Kidney tubule cell (primary cell): ENCODE results near the gene NDUFAF2.
"Not testable (repeated sequence)": the region's sequence is repeated elsewhere in the genome, so short reads cannot be mapped to it uniquely, and the experiment has no call there.

Experiments used
- DNase-seq: peaks from one replicate; pipeline ENCODE4 v3.0.0-alpha.2; 2018; ENCODE audit warnings: low spot score

Gene NDUFAF2

DNA sequence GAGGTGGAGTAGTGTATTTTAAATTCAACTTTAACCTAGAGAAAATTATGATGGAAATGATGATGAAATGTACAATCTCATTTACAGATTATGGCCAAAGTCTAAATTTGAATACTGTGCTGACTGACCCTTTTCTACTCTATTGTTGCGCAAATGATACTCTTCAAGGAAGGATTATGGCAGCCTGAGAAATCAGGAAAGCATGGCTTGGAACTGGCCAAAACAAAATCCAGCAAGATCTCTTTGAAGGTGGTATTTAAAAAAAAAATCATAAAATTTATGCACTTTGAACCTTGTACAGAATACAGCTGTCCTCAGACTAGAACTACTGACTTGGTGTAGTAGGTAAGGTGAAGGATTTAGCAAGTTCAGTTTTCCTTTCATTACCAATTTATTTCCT is 105.3 kb downstream of the NDUFAF2 start:
- no peak for DNase-seq

DNA sequence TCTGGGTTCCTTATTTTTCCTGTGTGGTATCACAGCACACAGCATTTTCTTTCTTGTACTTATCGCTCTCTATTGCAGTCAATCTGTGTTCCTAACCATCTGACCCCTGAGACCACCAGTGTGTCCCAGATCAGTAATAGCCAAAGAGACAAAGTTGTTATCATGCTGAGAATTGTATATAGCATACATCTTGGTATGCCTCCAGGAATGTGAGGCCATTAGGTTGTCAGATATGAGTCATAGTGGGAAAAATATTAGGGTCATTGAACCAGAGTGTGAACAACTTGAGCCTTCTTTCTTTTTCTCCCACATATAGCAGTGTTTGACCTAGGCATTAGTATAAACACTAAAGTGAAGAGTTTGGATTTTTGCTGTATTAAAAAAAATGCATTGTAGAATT is 106.3 kb downstream of the NDUFAF2 start:
- peak; percentile 72 for DNase-seq

DNA sequence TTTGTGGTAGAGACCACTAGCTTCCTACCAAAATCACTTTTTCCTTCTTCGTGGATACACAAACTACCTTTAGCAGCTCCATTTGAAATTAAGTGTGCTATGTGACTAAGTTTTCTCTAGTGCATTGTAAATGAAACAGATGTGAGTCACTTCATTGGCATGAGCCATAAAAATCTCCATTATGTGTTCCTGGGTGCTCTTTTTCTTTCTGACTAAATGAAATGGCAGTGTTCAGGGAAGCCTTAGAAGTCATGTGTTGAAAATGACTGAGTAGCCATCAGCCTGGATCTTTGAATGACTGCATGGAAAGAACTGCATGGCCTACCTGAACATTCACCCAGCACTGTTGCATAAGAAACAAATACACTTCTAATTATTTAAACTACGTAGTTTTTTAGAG is 107.9 kb downstream of the NDUFAF2 start:
- peak; percentile 96 for DNase-seq

DNA sequence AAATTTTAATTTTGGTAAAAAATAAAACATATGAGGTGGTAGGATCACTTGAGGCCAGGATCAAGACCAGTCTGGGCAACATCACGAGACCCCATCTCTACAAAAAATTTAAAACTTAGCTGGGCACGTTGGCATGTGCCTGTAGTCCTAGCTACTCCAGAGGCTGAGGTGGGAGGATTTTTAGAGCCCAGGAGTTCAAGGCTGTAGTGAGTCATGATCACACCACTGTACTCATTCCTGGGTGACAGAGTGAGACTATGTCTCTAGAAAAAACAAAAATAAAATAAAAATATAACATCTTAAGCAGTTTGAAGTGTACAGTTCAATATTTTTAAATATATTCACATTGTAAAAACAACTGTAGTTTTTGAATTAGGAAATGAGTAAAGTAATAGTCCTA is 108.9 kb downstream of the NDUFAF2 start:
- DNase-seq, result peak; percentile 66

DNA sequence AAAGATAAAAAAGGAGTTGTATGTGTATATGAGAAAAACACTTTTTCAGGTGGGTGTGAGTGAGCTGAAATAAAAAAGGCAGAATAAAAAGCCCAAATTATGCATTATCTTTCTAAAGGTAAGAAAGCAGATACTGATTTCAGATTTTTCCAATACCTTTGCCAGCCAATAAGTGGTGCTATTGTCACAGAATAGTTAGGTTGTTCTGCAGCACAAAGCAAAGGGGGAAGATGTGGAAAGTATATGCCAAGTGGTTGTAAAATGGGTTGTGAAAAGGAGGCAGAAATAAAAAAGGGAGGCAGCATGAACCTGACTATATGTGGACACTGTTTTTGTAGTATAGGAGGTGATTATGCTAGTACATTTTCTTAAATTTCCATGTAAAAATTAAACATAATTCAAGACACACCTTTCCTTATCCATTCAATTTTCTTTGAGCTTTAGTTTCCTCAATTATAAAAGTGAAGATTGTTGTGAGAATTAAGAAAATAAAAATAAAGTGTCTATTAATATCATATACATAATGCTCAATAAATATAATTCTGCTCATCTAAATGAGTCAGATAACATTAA is 110.5 kb downstream of the NDUFAF2 start:
- peak; percentile 70 for DNase-seq

DNA sequence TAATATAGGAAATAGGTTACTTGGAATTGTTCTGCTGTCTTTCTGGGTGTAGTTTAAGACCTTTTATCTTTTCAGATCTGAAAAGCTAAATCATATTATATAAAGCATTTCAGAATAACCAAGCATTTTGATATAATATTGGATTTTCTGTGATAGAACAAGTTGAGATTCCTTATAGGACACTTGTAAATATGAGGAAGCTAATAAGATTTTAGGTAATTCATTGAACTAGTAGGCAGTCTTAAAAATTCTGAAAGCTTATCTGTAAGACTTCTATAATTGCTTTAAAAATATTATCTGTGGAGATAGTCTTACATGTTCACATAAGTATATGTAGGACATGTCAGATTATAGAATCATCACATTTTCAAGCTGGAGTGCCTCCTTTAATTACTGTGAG is 114.5 kb downstream of the NDUFAF2 start:
- no peak for DNase-seq

DNA sequence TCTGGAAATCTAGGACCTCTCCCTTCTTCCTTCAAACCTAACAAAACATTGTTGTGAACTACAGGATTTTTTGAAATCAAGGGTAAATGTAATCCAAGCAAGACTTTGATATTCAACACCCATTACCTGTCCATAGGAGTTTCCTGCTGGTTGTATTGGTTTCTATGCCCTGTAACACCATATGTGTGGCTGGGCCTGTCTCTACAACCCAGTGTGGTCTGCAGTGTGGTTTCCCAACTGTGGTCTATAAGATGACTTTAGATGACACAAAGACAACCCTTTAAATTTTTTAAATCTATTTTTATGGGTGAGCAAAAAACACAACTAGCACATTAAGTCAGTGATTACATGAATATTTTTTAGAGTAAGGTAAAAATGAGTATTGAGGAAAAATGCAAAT is 124.1 kb downstream of the NDUFAF2 start:
- DNase-seq, result no peak

DNA sequence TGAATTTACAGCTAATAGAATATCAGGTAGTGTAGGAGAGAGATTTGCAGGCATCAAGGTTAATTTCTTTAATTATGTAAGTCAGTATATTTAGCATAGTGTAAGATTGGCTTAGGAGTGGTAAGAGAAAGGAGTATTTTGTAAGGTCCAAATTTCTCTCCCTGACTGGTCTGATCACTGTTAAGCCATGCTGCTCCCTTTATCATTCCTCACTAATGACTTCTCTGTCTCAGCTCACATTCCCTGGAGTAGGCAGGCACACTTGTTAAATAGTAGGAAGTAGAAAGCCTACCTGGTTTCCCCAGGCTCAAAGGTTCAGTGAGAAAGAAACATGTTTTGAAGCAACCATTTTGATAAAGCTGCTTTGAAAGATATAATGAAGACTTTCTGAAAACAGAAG is 126.5 kb downstream of the NDUFAF2 start:
- peak; percentile 45 for DNase-seq

DNA sequence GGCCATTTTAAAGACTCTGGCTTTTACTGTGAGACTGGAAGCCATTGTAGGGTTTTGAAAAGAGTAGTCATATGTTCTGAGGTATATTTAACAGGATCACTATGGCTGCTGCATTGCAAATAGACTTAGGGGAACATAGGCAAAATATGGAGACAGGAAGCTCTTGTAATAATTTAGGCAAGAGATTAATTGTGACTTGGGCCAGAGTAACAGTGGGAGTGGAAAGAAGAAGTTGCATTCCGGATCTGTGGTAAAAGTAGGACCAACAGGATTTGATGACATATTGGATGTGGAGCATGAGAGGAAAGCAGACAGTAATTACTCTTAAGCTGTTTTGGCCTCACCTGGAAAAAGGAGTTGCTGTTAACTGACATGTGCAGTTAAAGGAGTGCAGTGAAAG is 131.6 kb downstream of the NDUFAF2 start:
- DNase-seq, result no peak

DNA sequence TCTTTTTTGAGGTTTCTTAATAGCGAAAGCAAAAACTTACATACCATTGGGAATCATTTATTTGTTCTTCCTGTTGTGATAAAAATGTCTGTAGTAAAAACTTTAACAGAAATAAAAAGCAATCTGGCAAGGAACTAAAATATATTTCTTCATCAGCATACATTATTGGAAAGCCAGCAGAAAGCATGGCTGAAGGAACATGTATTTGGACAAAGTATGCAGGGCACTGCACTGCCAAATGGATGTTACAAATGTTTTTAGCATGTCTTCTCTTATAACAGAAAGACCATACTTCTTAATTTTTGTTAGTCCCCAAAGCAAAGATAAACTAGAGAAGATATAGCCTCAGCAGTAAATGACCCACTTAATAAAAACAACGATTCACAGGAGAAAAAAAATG is 136.7 kb downstream of the NDUFAF2 start:
- no peak for DNase-seq

DNA sequence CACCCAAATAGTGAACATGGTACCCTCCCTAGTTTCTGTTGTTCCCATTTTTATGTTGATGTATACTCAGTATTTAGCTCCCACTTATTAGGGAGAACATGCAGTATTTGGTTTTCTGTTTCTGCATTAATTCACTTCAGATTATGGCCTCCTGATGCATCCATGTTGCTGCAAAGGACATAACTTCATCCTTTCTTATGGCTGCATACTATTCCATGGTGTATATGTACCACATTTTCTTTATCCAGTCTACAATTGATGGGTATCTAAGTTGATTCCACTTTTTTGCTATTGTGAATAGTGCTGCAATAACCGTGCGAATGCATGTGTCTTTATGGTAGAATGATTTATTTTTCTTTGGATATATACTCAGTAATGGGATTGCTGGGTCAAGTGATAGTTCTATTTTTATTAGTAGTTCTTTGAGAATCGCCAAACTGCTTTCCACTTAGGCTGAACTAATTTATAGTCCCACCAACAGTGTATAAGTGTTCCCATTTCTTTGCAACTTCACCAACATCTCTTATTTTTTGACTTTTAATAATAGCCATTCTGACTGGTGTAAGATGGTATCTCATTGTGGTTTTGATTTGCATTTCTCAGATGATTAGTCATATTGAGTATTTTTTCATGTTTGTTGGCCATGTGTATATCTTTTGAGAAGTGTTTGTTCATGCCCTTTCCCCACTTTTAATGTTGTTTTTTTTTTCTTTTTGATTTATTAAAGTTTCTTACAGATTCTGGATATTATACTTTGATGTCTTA is 137.7 kb downstream of the NDUFAF2 start:
- DNase-seq, result no peak

DNA sequence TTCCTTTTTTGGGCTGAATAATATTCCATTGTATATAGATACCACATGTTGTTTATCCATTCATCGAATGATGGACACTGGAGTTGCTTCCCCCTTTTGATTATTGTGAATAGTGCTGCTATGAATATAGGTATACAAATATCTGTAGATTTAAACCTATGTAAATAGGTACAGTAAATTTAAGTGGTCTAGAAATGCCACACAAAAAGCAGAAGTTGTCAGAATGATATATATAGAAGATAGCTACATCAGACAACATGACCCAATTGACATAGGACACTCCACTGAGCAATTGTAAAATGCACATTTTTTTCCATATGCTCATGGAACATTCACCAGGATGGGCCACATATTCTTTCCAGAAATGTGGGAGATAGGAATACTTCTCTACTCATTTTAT is 139.7 kb downstream of the NDUFAF2 start:
- DNase-seq, result no peak

DNA sequence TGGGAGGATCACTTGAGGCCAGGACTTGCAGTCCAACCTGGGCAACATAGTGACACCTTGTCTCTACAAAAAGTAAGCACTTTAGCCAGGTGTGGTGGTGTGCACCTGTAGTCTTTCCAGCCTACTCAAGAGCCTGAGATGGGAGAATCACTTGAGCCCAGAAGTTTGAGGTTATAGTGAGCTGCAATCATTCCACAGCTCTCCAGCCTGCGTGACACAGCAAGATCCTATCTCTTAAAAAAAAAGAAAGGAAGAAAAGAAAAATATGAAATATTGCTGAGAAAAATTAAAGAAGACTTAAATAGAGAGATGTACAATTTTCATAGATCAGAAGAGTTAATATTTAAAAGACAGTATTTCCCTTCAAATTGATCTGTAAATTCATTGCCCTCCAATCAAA is 140.9 kb downstream of the NDUFAF2 start:
- DNase-seq, result no peak

DNA sequence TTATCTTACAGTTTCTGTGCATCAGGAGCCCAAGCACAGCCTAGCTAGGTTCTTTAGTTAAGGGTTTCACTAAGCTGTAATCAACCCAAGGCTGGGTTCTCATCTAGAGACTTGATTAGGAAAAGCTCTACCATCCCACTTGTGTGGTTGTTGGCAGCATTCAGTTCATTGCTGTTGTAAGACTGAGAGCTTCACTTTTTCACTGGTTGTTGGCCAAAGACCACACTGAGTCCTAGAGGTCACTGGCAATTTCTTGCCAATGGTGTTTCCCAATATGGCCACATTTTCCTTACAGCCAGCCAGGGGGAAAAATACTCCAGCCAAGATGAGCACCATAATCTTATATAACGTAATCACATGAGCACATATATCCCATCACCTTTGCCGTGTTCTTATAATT is 142.9 kb downstream of the NDUFAF2 start:
- no peak for DNase-seq

DNA sequence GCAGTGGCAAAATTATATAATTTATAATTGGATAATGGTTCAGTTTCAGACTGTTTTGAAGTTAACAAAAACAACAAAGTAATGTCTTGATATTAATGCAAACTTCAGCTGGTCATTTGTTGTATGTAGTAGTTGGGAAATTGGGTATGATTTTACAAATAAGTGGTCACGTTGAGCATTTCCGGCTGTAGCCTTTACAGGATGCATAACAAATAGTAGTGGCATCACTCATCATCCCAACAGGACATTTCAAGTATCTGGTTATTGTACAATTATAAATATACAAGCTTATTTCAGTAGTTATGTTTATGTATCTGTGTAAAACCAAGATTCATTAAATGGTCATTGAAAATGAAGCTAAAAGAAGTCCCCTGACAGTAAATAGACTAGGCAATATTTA is 144.3 kb downstream of the NDUFAF2 start:
- DNase-seq, result no peak

DNA sequence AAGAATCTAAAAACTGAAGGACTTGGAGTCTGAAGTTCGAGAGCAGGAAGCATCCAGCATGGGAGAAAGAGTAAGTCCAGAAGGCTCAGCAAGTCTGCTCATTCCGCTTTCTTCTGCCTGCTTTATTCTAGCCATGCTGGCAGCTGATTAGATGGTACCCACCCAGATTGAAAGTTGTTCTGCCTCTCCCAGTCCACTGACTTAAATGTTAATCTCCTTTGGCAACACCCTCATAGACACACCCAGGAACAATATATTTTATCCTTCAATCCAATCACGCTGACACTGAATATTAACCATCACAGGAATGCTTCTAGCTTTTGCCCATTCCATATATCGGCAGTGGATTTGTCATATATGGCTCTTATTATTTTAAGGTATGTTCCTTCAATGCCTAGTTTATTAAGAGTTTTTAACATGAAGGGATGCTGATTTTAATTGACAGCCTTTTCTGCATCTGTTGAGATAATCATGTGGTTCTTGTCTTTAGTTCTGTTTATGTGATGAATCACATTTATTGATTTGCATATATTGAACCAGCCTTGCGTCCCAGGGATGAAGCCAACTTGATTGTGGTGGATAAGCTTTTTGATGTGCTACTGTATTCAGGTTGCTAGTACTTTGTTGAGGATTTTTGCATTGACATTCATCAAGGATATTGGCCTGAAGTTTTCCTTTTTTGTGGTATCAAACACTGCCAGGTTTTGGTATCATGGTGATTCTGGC is 148.2 kb downstream of the NDUFAF2 start:
- DNase-seq, result not testable (repeated sequence)

DNA sequence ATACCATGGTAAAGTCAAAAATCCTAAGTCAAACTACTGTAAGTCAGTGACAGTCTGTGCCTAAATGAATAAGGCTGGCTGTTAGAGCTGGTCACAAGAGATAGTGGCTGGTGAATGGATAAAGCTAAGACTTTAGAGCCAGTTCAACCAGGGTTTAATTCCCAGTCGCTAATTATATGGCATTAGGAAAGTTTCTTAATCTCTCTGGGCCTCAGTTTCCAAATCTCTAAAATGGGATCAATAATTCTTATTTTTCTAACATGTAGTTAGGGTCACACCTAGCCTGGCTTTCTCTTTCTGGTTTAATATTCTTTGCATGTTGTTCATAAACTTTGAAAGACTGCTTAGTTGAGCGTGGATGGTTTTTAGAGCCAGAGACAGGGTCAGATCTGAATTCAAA is 152.5 kb downstream of the NDUFAF2 start:
- no peak for DNase-seq

DNA sequence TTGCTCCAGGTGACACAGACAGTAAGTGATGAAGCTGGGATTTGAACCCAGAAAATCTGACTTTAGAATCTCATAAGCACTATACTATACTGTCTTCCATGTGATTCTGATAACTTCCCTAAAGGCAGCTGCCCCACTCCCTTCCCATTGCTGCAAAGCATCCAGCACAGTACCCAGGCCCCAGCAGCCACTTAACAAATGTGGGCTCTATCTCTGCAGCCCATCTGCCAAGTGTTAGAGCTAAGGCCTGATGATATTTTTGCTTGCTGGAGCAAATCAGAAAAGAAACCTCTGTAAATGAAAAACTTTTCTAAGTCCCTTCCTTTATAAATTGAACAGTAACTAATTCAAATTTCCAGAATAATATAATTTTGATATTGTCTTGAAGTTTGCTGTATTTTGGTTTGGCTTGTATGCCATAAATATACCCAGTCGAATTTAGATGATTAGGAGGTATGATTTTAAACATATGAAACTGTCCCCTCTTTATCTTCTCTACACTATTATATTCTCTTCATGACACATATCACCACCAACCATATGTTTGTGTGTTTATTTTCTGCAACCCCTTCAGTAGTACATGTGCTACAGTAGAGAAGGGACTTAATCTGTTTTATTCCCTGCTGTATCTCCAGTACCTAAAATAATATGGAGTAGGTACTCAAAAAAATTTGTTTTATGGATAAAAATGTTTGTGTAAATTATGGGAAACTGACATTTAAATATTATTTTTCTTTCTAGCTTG is 153.4 kb downstream of the NDUFAF2 start:
- DNase-seq, result no peak

DNA sequence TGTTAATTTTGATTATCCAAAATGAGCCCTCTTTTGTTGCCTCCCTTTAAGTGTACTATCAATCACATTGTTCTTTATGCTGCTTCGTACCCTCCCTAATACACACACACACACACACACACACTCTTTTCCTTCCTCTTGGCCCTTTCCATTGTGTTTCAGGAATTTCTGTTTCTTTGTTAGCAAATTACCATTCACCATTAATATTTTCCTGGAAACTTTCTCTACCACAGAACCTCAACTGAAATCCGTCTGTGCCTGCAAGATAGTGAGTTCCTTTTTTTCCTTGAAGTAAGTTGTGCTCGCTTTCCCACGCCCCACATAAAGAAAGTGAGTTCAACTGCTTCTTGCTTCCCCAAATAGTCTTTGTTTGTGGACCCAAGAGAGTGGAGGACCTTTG is 155.4 kb downstream of the NDUFAF2 start:
- no peak for DNase-seq

DNA sequence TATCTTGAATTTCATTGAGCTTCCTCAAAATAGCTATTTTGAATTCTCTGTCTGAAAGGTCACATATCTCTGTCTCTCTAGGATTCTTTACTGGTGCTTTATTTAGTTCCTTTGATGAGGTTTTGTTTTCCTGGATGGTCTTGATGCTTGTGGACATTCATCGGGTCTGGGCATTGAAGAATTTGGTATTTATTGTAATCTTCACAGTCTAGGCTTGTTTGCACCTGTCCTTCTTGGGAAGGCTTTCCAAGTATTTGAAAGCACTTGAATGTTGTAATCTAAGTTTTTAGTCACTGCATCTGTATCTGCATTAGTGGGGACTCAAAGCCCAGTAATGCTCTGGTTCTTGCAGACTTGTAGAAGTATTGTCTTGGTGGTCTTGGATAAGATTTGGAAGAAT is 169.4 kb downstream of the NDUFAF2 start:
- no peak for DNase-seq

DNA sequence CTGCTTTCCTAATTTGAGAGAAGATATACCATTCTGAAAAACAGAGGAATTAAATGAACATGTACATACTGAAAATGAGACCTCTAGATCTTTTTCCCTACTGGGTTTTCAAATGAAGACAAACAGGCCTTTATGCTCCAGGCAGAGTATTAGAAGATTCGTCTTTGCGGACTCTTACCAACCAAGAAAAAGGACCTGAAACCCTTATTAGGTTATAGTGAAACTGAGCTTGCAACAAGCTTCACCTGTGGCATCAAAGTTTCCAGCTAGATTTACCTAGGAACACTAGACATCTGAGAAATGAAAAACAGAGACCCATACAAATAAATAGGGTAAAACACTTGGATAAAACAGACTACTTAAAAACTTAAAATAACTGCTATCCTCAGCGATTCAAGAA is 171.0 kb downstream of the NDUFAF2 start:
- no peak for DNase-seq

DNA sequence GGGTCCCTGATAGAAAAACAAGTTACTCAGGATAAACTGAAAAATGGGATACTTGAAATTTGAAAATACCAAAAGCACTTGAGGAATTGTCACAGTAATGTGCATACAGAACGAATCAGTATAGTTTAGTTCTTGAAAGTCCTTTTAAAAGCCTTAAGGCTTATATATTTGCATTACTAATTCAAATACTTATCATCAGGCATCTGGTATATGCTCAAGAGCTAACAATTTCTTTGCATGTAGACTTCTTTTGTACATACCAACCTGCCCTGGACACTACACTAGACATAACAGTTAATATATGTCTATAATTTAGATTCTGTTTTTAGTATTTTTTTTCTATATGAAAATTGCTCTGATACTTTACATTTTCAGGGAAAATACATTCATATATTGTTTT is 174.1 kb downstream of the NDUFAF2 start:
- no peak for DNase-seq

DNA sequence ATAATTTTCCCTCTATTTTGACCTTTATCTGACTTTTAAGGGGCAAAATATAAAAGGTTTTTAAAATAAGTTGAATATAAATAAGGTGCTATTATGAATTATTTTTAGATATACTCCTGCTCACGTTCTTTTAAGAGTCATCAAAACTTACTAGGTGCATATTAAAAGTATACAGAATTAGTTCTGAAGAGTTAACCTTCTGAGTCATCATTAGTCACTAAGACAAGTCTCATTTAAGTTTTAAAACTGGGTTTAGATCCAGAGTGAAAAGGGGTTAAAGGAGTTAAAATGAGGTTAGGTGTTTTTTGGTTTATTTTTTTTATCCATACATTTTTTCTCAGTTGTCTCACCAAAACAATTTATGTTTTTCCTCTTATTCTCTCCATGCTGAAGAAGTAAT is 175.5 kb downstream of the NDUFAF2 start:
- no peak for DNase-seq
